Measurements from ENCODE around the gene MYADML2.
"Not testable (repeated sequence)": the region's sequence is repeated elsewhere in the genome, so short reads cannot be mapped to it uniquely, and the experiment has no call there.

MYADML2 gene, protein sequence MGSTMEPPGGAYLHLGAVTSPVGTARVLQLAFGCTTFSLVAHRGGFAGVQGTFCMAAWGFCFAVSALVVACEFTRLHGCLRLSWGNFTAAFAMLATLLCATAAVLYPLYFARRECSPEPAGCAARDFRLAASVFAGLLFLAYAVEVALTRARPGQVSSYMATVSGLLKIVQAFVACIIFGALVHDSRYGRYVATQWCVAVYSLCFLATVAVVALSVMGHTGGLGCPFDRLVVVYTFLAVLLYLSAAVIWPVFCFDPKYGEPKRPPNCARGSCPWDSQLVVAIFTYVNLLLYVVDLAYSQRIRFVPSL

DNA sequence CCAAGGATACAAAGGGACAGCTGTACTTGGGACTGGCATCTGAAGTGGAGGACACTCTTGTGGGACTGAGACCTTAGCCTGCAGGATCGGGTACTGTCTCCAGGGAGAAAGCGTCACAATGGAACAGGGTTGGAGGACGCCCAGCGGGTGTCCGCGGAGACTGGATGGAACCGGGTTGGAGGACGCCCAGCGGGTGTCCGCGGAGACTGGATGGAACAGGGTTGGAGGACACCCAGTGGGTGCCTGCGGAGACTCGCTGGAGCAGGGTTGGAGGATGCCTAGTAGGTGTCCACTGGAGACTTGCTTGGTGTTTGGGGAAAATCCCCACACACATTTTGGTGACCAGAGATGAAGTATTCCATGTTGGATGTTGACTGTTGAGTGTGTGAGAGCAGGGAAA is at the start of gene MYADML2:
TSS of gene MYADML2 (minus strand) at position 45 of the 400 bp plus-strand sequence. CDS start 5,492 bp downstream, outside the sequence.
- no peak for DNase-seq

DNA sequence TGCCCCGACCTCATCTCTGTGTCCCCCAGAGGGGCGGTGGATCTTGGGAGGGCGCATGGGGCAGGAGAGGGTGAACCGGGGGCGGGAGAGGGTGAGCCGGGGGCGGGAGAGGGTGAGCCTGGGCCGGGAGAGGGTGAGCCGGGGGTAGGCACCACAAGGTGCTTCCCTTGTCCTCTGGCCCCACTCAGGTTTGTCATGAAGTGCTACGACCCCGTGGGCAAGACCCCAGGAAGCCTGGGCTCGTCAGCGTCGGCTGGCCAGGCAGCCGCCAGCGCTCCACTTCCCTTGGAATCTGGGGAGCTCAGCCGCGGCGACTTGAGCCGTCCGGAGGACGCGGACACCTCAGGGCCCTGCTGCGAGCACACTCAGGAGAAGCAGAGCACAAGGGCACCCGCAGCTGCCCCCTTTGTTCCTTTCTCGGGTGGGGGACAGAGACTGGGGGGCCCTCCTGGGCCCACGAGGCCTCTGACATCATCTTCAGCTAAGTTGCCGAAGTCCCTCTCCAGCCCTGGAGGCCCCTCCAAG is 49.3 kb upstream of the MYADML2 start:
- no peak for DNase-seq

DNA sequence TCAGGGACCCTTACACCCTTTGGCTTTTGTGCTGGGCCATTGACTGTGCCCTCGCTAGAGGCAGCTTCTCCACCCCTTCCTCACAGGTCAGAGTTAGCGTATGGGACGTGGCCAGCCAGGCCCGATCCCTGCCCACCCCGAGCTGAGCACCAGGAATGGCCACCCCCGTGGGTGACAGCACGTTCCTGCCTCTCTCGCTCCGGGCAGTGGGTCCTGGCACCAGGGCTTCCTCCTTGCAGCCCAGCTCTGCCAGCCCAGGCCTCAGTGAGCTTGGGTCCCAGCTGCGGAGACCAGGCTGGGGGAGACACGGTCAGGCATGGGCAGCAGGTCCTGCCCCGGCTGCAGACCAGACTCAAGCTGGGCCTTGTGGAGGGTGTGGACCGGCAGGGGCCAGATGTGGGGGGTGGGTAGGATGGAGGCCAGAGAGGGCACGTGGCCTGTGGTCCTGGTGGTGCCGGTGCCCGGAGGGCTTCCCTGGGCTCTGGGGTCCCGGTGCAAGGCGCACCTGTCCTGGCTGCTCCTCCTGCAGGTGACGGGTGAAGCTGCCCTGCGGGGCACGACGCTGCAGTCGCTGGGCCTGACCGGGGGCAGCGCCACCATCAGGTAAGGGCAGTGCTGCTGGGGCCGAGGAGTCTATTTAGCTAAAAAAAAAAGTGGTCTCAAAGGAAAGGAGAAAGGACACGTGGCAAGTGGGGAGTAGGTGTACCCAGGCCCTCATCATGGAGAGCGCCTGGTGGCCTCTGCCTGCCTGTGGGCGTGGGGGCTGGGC is 48.6 kb upstream of the MYADML2 start:
- no peak for DNase-seq

DNA sequence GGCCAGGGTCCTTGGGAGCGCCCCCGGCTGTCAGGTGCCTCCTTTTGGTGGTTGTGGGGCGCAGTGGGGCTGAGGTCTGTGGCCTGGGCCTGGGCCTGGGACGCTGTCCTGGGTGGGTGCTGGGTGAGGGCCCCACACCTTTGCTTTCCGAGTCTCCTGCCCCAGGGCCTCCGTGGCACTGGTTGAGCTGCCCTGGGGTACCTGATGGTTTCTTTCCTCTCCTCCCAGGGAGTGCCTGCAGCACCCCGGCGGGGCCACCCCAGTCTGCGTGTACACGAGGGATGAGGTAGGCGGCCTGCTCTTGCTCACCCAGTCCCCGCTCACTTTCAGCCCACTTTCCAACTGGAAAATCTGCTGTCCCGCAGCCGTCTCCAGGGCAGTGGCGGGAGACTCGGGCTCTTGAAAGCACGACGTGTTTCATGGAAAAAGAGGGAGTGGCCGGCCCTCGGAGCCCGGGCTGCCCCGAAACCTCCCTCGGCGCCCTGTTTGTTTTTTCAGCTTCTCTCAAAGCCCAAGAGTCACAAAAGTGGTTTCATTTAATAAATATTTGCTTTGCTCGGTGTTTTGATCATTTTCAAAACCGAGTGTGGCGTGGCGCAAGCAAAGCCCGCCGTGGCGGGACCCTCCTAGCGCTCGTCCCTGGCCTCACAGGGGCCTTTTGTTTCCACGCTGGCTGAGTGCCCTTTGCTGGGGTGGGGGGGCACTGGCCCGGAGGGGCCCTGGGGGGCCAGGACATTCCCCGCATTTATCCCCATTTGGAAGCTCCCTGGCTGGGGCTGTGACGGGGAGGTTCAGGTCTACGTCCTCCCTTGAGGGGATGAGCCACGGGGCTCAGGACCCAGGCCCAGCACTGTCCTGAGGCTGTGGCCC is 47.8 kb upstream of the MYADML2 start:
- no peak for DNase-seq

DNA sequence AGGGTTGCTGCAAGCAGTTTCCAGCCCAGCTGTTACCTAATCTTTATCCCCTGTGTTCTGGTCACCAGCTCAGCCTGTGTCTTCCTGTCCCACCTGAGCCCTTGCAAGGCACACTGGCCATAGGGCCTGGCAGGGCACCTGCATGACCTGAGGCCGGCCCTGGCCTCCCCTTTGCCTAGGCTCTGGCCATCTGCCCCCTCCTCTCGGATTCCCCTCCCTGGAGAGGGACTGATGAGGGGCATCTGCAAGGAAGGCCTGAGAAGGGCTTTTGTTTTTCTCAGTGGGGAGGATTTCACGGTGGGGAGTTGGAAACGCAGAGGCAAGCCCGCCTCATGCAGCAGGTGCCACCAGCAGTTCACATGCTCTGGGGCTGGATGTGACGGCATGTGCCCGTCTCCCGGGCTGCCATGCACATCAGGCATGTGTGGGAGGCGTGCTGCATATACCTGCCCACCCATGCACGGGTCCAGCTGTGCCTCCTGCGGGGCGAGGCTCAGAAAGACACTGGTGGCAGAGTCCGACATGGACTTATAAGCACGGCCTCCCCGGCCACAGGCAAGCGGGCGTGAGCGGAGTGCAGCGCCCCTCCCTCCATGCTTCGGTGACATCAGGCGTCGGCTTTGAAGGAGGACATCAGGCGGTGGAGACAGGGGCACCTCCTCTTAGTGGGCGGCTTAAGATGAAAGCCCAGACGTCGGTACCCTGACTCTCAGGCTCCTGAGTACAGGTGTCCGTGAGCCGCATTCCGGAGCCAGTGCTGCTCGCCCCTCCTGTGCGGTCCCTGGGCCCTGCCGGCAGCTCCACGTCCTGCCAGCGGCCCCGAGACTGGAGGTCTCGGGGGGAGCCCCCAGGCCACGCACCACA is 46.9 kb upstream of the MYADML2 start:
- peak; percentile 34 for DNase-seq

DNA sequence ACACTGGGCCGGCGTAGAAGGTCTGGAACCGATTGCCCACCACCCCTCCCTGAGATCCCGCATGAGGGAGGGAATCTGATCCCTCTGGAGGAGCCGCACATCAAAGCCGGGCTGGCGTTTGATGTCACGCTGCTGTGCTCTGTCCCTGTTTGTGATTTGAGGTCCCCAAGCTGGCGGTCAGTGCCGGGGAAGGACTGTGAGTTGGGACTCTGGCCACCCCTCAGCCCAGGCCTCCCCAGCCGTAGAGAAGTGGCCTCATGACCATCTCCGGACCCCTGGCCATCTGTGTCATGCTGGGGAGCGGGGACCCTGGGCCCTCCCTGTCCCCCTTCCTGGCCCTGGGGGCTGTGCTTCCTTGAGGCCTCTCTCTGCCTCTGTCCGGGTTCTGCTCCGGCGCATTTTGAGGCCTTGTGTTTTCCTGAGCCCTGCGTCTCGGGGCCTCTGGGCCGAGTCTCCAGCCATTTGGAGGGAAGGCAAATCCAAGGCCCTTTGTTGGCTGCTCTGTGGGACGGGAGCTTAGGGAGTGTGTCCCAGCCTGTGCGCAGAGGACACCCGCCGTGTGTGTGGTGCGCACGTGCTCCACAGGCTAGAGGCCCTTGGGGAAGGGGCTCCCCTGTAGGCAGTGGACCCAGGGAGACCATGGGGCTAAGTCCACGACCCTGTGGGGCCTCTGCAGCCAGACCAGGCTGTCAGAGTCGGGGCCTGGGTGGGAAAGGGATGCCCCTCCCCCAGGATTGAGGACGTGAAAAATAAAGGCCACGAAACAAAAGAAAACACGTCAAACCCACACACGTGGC is 45.5 kb upstream of the MYADML2 start:
- DNase-seq = no peak

DNA sequence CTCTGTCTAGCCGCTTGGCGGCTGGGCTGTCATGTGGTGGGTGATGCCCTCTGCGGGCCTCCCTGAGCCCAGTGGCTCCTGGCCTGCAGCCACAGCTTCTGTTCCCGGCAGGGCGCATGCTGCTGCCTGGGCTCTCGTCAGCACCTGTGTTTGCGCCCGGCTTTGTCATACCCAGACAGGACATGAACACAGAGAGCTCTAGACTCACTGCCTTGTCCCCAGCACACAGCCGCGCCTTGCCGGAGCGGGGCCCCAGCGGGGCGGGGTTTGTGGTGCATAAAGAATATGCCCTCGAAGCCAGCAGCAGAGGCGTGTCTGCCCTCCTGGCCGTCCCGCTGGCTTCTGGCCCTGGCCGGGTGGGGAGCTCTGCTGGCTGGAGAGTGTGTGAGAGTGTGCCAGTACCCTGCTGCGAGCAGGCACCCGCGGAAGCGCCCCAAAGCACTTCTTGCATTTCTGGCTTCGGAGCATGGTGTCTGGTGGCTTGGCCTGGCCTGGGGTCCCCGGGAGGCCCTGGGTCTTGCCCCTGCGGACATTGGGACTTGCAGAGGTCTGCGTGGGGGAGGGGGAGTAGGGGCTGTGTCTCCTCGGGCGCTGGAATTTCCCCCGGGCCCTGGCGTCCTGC is 44.8 kb upstream of the MYADML2 start:
- DNase-seq = no peak

DNA sequence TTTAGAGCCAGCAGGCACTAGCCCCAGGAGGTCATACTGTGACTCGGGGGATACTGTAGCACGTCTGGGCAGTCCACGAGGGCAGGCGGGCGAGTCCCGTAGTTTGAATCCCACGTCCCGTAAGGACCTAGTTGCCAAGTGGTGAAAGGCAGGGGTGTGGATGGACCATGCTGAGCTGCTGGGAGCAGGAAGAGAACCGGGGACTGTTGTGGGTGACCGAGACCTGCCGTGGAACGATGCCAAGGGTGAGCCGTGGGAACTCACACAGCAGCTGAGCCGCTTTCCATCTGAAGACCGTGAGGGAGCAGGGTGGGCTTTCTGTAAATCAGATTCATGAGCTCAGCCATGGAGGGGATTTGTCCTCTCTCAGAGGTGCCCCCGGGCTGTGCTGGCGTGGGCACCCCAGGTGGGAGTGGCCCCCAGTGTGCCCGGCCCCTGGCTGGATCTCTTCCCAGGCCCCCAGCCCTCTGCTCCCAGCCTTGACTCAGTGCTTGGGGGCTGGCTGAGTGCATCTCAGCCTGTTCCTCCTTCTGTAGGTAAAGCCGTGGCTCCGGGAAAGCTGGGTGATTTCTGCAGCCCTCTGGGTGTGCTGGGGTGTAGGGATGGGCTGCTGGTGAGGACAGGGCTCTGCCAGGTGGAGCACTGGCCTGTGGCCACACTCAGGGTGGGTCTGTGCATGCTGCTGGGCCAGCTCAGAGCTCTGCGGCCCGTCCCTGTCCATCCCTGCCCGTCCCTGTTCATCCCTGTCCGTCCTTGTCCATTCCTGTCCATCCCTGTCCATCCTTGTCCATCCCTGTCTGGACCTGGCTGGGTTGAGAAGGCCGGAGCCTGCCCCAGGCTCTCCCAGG is 44.0 kb upstream of the MYADML2 start:
- no peak for DNase-seq

DNA sequence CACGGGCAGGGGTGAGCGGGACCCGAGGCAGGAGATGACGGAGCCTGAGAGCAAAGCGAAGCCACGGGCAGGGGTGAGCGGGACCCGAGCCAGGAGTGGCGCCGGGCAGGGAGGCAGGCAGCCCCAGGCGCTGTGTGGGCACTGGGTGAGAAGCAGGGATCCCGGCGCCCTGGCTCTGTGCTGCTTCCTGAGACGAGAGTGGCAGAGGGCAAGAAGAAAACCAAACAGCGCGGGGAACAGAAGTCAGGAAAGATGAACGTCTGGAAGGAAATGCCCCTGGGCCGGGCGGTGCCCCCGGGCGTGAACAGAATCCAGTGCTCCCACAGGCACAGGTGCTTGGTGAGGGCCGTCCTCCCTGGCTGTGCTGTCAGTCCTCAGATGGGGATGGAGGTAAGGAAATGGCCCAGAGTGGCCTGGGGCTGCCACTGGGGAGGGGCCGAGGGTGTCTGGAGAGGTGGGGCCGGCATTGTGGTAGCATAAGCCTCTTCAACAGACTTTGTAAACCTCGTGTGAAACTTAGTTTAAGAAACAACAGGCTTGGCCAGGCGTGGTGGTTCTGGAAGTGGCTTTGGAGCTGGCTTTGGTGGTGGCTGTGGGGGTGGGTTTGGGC is 40.2 kb upstream of the MYADML2 start:
- DNase-seq = no peak

DNA sequence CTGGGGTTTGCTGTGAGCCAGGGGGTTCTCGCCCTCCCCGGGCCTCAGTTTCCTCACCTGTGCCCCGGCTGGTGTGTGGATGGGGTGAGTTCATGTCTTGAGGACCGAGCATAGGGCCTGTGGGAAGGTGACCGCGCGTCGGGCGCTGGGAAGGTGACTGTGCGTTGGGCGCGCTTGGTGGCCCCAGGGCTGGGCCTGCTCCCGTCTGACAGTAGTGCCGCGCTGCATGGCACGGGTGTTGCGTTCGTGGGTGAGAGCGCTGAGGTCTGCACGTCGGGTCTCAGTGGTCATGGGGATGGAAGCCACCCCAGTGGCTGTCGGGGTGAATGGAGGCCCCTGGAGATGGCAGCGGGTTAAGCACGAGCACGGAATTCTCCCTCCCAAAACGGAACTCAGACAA is 39.6 kb upstream of the MYADML2 start:
- no peak for DNase-seq

DNA sequence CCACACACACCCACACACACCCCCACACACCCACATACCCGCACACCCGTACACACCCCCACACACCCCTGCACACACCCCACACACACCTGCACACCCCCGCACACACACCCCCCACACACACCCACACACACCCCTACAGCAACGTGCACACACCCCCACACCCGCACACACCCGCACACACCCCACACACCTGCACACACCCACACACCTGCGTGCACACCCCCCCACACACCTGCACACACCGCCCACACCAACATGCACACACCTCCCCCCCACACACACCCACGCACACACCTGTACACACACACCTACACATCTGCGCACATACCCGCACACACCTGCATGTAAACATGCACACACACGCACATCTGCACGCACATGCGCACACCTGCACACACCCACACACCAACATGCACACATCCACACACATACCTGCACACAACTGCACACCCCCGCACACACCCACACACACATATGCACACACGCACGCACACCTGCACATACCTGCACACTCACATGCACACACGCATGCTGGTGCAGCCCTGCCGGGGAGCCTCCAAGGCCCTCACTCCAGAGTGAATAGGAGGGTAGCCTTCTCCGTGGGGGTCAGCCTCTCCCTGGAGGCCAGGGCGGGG is 37.9 kb upstream of the MYADML2 start:
- DNase-seq = no peak

DNA sequence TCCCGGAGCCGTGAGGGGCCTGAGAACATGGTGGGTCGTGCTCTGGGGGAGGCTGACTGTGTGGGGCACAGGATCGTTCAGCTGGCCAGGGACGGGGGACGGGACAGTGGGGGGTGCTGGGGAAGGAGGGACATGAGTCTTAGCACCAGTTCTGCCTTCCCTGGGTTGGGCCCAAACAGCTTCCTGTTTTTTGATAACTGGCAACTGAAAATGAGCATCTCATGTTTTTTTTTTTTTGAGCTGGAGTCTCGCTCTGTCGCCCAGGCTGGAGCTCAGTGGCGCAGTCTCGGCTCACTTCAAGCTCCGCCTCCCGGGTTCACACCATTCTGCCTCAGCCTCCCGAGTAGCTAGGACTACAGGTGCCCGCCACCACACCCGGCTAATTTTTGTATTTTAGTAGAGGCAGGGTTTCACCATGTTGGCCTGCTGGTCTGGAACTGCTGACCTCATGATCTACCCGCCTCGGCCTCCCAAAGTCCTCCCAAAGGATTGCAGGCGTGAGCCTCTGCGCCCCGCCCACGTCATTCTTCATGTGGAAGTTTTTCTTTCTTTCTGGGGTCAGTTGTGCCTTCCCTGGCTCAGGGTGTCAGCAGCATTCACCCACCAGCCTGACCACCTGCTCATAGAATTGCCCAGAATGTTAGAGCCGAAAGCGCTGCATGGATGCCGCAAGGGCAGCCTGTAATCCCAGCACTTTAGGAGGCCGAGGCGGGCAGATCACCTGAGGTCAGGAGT is 36.8 kb upstream of the MYADML2 start:
- DNase-seq = no peak

DNA sequence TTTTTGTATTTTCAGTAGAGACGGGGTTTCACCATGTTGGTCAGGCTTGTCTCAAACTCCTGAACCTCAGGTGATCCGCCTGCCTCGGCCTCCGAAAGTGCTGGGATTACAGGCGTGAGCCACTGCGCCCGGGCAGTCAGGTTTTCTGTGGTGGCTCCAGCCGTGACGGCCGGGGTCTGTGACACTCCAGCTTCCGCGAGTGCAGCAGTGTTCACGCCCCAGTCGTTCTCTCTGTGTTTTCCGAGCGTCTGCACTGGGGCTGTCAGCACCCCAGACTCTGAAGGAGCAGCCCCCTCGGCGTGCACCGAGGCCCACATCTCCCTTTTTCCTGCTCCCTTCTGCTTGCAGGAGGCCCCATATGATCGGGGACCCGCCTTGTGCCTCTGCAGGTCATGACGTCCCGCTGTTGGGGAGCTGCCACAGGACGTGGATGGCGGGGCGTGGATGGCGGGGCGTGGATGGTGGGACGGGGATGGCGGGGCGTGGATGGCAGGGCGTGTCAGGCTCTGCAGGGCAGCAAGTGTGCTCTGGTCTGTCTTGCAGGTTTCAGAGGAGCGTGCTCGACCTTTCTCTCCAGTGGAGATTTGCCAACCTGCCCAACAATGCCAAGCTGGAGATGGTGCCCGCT is 36.1 kb upstream of the MYADML2 start:
- no peak for DNase-seq

DNA sequence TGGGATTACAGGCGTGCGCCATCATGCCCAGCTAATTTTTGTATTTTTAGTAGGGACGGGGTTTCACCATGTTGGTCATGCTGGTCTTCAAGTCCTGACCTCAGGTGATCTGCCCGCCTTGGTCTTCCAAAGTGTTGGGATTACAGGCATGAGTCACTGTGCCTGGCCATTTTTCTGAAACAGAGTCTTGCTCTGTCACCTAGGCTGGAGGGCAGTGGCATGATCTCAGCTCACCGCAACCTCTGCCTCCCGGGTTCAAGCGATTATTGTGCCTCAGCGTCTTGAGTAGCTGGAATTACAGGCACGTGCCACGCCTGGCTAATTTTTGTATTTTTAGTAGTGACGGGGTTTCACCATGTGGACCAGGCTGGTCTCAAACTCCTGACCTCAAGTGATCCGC is 34.5 kb upstream of the MYADML2 start:
- not testable (repeated sequence) for DNase-seq

DNA sequence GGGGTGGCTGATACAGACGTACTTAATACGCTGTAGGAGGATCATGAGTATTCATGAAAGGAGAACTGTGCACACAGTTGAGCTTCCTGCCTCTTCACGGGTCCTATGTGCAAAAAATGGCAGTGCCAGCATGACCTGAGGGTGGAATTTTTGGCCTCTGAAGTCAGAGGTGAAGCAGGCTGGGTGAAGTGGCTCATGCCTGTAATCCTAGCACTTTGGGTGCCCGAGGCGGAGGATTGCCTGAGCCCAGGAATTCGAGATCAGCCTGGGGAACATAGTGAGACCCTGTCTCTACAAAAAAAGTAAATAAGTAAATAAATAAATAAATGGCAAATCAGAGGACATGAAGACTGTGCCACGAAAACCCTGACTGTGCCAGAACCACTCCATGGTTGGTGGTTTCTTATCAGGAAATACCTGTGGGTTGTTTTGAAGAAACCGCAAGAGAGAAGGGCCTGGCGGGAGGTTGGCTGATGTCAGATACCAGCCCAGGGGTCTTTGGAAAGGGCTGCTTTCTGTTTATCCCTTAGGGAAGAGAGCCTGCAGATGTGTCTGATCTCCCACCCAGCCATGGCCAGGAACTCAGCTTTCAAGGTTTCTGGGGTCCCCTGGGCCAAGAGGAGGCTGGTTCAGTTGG is 33.8 kb upstream of the MYADML2 start:
- DNase-seq = no peak

DNA sequence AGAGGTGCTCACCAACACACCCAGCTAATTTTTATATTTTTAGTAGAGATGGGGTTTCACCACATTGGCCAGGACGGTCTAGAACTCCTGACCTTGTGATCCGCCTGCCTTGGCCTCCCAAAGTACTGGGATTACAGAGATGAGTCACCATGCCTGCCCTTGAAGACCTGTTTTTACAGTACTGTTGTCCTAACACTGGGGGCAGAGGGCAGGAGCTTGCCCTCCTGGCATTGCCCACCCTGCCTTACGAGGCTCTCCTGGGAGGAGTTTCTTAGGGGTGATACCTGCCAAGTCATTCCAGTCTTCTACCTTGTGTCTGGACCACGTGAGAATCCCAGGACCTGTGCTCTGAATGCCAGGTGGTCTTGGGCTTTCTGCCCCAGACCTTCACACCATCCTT is 33.1 kb upstream of the MYADML2 start:
- DNase-seq = no peak

All from NCI-H146 (cell line).